ENCODE data around the gene MYH6. TPM values are rescaled to one million over a fixed set of nuclear protein-coding genes. Genes with fewer than 3 reads are reported as not detected.

Gene MYH6
- total and polyA plus RNA-seq, 2 of the 13 experiments (the other 11 are each of a cell fraction or from before 2014, with no cell fraction given), result 0.01 TPM; not detected in 1

- TF ChIP-seq CTCF (CRISPR knock-in tag; IDR thresholded peaks at IDR 0.05) (peak; percentile 28), FOXA1 (IDR thresholded peaks at IDR 0.05) (no peak), FOXA1 (CRISPR knock-in tag; IDR thresholded peaks at IDR 0.05) (no peak), REL (CRISPR knock-in tag; conservative IDR thresholded peaks at IDR 0.05) (no peak), TMF1 (CRISPR knock-in tag; IDR thresholded peaks at IDR 0.05; ENCODE audit: low read depth) (no peak), ZNF740 (CRISPR knock-in tag; IDR thresholded peaks at IDR 0.05) (no peak), SKI (IDR thresholded peaks at IDR 0.05; ENCODE audit: partially characterized antibody) (no peak), GABPB1 (CRISPR knock-in tag; IDR thresholded peaks at IDR 0.05) (no peak), MZF1 (CRISPR knock-in tag; IDR thresholded peaks at IDR 0.05; ENCODE audit: borderline replicate concordance) (no peak), SP140L (CRISPR knock-in tag; IDR thresholded peaks at IDR 0.05; ENCODE audit: borderline replicate concordance) (no peak), ZNF766 (CRISPR knock-in tag; IDR thresholded peaks at IDR 0.05; ENCODE audit: borderline replicate concordance) (no peak), FOXM1 (CRISPR knock-in tag; IDR thresholded peaks at IDR 0.05) (no peak), ONECUT2 (CRISPR knock-in tag; IDR thresholded peaks at IDR 0.05) (no peak), ARID4A (CRISPR knock-in tag; IDR thresholded peaks at IDR 0.05; ENCODE audit: borderline replicate concordance) (no peak), MED1 (CRISPR knock-in tag; IDR thresholded peaks at IDR 0.05) (no peak), EZH2 (conservative IDR thresholded peaks at IDR 0.05; ENCODE audit: low read depth, low read length) (no peak), SRF (IDR thresholded peaks at IDR 0.05; ENCODE audit: low read depth, low read length) (no peak), ZNF317 (CRISPR knock-in tag; IDR thresholded peaks at IDR 0.05) (no peak), ZNF382 (CRISPR knock-in tag; IDR thresholded peaks at IDR 0.05; ENCODE audit: borderline replicate concordance) (no peak), KDM5A (IDR thresholded peaks at IDR 0.05; ENCODE audit: borderline replicate concordance, low read length) (no peak), ZNF83 (CRISPR knock-in tag; IDR thresholded peaks at IDR 0.05; ENCODE audit: borderline replicate concordance) (no peak), ZSCAN5A (CRISPR knock-in tag; IDR thresholded peaks at IDR 0.05; ENCODE audit: borderline replicate concordance) (no peak), TEAD3 (CRISPR knock-in tag; optimal IDR thresholded peaks at IDR 0.05; ENCODE audit: borderline replicate concordance) (no peak), FOXJ3 (CRISPR knock-in tag; IDR thresholded peaks at IDR 0.05; ENCODE audit: borderline replicate concordance) (no peak)
These were observed 56.2 kb downstream of the MYH6 start (continued) for GRCh38 chr14:23351681-23352505.
